22Rv1 (cell line): ENCODE results near the gene ASIC3.
A peak's percentile ranks its signal among the peaks of the same experiment; 100 is the strongest.

Source experiments
- H3K27ac ChIP-seq: fragments of 450-650 bp; 2 replicates; pipeline ENCODE4 v1.5.1; 2017
- ZFX ChIP-seq: fragments of 450-650 bp; IDR thresholded peaks from 2 replicates; pipeline ENCODE4 v1.6.1; 2017; ENCODE audit warnings: antibody characterized with exemption, borderline replicate concordance
- TF ChIP-seq, protein P1 (sequence below): fragments of 450-650 bp; IDR thresholded peaks from 2 replicates; pipeline ENCODE4 v1.5.1; 2017; ENCODE audit warnings: mild to moderate bottlenecking

ASIC3 gene

DNA sequence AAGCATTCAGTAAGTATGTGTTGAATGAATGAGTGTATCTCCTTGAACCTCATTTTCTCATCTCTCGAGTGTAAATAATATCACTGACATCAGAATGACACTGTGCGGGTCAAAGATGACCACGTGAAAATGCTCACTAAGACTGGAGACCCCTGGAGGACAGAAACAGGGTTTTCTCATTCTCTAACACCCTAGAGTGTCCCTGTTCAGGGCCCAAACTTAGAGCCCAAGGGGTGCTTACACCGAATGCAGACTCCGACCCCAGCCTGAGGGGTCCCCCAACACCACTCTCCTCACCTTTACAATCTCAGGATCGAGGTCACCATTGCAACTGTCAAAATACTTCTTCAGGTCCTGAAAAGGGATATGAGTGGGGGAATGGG, 7.9 kb downstream of the ASIC3 start:
- TF ChIP-seq, protein P1, sequence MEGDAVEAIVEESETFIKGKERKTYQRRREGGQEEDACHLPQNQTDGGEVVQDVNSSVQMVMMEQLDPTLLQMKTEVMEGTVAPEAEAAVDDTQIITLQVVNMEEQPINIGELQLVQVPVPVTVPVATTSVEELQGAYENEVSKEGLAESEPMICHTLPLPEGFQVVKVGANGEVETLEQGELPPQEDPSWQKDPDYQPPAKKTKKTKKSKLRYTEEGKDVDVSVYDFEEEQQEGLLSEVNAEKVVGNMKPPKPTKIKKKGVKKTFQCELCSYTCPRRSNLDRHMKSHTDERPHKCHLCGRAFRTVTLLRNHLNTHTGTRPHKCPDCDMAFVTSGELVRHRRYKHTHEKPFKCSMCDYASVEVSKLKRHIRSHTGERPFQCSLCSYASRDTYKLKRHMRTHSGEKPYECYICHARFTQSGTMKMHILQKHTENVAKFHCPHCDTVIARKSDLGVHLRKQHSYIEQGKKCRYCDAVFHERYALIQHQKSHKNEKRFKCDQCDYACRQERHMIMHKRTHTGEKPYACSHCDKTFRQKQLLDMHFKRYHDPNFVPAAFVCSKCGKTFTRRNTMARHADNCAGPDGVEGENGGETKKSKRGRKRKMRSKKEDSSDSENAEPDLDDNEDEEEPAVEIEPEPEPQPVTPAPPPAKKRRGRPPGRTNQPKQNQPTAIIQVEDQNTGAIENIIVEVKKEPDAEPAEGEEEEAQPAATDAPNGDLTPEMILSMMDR: no peak
- TF ChIP-seq ZFX: no peak
- no peak overlapping the region for H3K27ac ChIP-seq

DNA sequence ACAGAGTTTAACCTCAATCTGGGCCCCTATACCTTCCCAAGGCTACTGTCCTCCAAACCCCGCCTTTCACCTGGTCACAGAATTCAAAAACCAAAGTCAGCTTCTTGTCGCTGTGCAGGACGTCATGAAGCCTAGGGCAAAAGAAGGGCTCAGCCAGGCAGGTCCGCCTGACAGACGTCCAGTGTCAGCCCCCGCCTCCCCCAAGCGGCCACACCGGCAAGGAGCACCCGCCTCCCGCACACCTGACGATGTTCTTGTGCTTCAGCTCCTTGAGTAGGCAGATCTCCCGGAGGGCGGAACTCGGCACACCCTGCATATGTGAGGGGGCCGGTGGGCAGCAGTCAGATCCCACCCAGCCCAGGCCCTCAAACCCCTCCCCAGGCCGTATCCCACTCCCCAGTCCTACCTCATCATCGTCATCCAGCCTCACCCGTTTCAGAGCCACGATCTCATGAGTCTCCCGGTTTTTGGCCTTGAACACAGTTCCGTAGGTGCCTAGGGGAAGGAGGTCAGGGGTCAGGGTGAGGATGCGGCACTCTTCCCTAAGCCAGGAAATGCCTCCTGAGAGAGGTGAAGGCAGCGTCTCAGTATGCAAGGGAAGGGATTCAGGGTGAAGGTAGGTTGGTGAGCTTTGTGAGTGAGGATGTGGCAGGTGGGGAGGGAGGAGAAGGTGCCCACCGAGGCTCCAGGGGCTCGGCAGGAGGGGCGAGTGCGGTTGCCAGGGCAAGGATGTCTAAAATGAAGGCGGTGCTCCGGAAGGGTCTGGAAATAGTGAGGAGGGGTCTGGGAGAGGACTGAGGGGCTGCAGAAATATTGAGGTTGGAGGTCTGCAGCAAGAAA, 8.6 kb downstream of the ASIC3 start:
- peak overlapping the region; percentile 96 for H3K27ac ChIP-seq
- TF ChIP-seq, protein P1: no peak
- no peak for TF ChIP-seq ZFX

DNA sequence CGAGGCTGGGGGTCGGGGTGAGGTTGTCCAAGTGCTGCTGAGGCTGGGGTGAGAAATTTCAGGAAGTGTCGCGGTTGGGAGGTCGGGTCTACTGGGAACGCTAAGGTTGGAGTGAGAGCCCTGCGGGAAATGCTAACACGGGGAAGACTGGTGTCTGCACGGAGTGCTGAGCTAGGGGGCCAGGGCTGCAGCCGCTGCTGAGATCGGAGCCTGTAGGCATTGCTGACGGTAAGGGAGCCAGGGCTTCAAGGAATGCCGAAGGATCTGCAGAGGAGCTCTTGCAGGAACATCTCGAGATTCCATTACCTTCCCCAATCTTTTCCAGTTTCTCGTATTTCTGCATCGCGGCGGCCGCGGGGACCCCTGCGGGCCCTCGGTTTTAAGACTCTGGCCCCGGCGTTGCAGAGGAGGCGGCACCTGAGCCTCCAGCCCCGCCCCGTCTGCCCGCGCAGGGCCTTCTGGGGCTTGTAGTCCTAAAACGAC, 9.2 kb downstream of the ASIC3 start, which contains the start of gene CDK5:
CDK5 (minus strand) TSS at position 392 of the 483 bp plus-strand sequence; CDS start at position 343, 49 bp downstream.
- TF ChIP-seq, protein P1: no peak
- no peak for TF ChIP-seq ZFX
- peak within 1 kb of the TSS; percentile 96 for H3K27ac ChIP-seq

DNA sequence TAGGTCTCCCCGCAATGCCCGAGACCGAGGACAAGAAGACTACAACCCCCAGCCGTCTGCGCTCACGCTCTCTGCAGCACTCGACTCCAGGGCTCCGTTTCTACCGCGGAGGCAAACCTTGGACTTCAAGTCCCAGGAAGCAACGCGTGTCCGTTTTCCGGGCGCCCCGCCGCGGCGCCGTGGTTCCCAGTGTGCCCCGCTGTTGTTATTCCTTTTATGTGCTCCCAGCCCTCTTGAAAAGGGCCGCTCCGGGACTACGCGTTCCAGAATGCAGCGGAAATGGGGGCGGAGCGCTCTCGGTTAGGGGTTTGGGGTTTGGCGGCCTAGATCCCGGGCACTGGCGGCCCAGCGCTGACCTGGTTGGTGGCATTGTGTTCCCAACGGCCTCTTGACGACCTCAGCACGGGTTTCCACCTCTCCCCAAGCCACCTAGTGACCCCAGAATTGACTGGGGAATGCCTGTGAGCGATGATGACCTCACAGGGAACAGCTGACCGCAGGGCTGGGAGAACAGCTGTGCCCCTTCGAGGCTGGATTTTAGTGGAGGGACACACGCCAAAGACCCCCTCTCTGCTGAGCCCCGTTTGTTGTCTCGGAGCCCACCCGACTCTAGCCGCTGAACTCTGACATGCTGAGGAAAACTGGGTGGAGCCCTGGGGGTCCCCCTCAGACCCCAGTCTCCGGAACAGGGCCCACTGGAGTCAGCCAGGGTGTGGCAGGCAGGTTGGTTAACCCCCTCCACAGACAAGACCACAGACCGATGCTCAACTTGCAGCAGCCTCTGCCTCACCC, 9.9 kb downstream of the ASIC3 start:
- peak overlapping the region; percentile 96 for H3K27ac ChIP-seq
- TF ChIP-seq, protein P1: no peak
- TF ChIP-seq ZFX: no peak

DNA sequence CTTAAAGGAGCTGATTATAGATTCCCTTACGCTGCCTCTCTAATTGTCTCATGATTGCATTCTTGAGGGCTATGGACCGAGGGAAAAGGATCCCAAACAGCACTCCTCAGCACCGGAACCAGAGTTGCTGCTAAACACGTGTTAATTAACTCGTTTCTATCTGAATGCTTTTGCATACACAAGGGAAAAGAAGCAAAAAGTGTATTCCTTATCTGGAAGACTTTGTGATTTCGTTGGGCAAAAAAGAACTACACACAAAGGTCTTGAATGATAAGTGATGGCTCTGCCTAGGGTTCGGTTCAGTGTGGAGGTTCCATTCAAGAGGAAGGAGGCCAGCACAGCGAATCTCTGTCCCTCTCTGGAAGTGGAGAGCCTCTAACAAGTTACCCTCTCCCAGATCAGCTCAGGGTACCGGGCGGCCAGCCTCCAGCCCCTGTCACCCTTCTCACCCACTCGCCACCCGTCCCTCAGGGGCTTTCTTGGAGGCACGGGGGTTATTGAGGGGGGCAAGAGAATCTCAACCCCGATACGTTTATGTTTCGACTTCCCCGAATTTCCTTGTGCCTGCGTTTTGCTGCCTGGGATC, 10.5 kb downstream of the ASIC3 start:
- TF ChIP-seq, protein P1: no peak
- TF ChIP-seq ZFX: no peak
- peak overlapping the region; percentile 96 for H3K27ac ChIP-seq

DNA sequence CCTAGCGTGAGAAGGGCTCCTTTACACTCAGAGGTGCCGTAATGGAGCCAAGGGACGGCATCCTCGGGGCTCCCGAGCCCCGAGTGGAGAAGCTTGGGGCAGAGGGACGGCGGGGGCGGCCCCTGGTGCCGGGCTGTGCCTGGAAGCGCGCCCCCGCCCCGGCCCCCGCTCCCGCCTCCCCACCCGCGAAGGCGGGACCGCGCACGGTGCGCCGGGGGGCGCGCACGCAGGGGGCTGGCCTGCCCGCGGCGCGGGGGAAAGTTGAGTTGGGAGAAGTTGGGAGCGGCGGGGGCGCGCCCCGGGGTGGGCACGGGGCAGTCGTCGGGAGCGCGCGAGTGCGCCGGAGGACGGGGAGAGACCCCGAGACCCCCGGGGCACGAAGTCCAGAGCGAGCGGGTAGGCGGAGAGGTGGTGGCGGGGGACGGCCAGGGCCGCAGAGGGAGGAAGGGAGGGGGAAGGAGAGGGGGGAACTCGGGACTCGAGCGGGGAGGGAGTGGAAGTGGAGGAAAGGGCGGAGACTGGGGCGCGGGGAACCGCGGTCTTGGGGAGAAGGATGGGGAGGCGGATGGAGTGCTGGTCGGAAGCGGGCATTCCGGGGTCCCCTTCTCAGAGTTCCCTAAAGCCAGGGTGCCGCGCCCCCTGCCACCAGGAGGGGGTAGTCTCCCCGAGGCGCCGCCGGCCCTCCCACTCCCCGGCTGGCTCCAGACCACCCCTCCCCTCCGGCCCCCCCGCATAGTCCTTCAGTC, 11.2 kb downstream of the ASIC3 start, which contains the start of gene SLC4A2:
SLC4A2 (plus strand) TSS at position 223 of the 746 bp plus-strand sequence. CDS start 2,399 bp downstream, outside the sequence.
- TF ChIP-seq, protein P1: peak; percentile 41
- no peak for TF ChIP-seq ZFX
- H3K27ac ChIP-seq: peak within 1 kb of the TSS; percentile 96
